AG04450 (cell line): ENCODE data around the gene GPR119. TPM values are rescaled to one million over a fixed set of nuclear protein-coding genes. Genes with fewer than 3 reads are reported as not detected.

Source experiments
- CTCF ChIA-PET: fragments of 300-600, 350-600 bp; formaldehyde crosslinking; extraction: SDS; loops from one replicate; lab custom pipeline; 2022; ENCODE audit warnings: antibody characterized with exemption, inconsistent platforms; lab: Charles Lee
- POLR2A ChIA-PET: fragments of 350-600 bp; formaldehyde crosslinking; extraction: SDS; loops from one replicate; lab custom pipeline; 2021; ENCODE audit warnings: antibody characterized with exemption, inconsistent platforms; lab: Yijun Ruan, JAX
- DNase-seq: peaks from one replicate; pipeline ENCODE4 v3.0.0-alpha.2; 2011; ENCODE audit warnings: low read depth, low spot score
- H3K27ac ChIP-seq: one replicate; pipeline ENCODE4 v1.5.1; 2012; ENCODE audit warnings: low read depth, low read length, control low read depth
- H3K27me3 ChIP-seq: one replicate; pipeline ENCODE4 v1.6.0; 2012; ENCODE audit warnings: low read length; ENCODE audit not compliant: control insufficient read depth, insufficient read depth
- H3K4me3 ChIP-seq: 2 replicates; pipeline ENCODE4 v1.5.1; 2011; ENCODE audit warnings: mild to moderate bottlenecking, low read depth, low read length, control low read depth
- H3K9me3 ChIP-seq: 2 replicates; pipeline ENCODE4 v1.5.1; 2012; ENCODE audit warnings: low read length; ENCODE audit not compliant: control insufficient read depth, insufficient read depth
- polyA plus RNA-seq: library from polyadenylated mRNA; depleted of rRNA; stranded (reverse); fragments of >200 nt; gene quantifications from 2 replicates; pipeline ENCODE4 v1.2.3, GENCODE V29; 2011
- TF ChIP-seq, protein P1 (sequence below): IDR thresholded peaks from 2 replicates; pipeline ENCODE4 v1.5.1; 2011; ENCODE audit warnings: low read depth, low read length, control low read depth, inconsistent platforms

Gene GPR119
- polyA plus RNA-seq, 1 experiment, result not detected

DNA sequence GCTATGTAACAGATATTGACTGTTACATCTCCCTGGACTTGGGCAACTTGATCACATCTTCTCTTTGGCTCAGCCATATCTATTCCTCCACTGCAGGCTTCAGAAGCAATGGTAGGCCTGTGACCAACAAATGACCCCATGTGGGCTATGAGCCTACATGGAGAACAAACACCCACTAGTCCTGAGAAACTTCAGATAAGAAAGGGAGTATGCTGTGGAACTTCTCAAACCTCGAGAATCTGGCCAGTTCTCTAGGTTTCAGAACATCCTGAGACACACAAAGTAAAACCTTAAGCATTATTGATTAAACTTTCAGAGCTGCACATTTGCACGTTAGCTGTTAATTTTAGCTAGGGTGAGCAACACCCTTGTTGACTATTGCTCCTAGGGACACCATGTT is 32.6 kb upstream of the GPR119 start:
- ChIA-PET POLR2A (no interaction called here), CTCF (no interaction called here)
- DNase-seq, result no peak
- Histone ChIP-seq H3K9me3 (no peaks in the 10 kb centered on the region), H3K27me3 (no peaks in the 10 kb centered on the region), H3K27ac (no peak overlapping the region), H3K4me3 (no peak overlapping the region)
- TF ChIP-seq, protein P1, sequence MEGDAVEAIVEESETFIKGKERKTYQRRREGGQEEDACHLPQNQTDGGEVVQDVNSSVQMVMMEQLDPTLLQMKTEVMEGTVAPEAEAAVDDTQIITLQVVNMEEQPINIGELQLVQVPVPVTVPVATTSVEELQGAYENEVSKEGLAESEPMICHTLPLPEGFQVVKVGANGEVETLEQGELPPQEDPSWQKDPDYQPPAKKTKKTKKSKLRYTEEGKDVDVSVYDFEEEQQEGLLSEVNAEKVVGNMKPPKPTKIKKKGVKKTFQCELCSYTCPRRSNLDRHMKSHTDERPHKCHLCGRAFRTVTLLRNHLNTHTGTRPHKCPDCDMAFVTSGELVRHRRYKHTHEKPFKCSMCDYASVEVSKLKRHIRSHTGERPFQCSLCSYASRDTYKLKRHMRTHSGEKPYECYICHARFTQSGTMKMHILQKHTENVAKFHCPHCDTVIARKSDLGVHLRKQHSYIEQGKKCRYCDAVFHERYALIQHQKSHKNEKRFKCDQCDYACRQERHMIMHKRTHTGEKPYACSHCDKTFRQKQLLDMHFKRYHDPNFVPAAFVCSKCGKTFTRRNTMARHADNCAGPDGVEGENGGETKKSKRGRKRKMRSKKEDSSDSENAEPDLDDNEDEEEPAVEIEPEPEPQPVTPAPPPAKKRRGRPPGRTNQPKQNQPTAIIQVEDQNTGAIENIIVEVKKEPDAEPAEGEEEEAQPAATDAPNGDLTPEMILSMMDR, result no peak

GRCh38 chrX:130416785-130417184 is 31.3 kb upstream of the GPR119 start:
- POLR2A ChIA-PET, result no interaction called here
- CTCF ChIA-PET, result no interaction called here

GRCh38 chrX:130415201-130415600 is 29.7 kb upstream of the GPR119 start:
- Histone ChIP-seq H3K4me3 (no peak overlapping the region), H3K27ac (no peak overlapping the region), H3K27me3 (no peaks in the 10 kb centered on the region), H3K9me3 (no peaks in the 10 kb centered on the region)
- POLR2A ChIA-PET, result no interaction called here
- no peak for DNase-seq
- CTCF ChIA-PET, result interaction anchor here (0.9 kb wide), 1 partner anchor 502 kb away, joined by 4 read pairs; no protein-coding TSS in a partner anchor
- TF ChIP-seq, protein P1, result no peak

More at GRCh38 chrX:130416785-130417184, 31.3 kb upstream of the GPR119 start:
- Histone ChIP-seq H3K4me3 (no peak overlapping the region), H3K9me3 (no peaks in the 10 kb centered on the region), H3K27ac (no peak overlapping the region), H3K27me3 (no peaks in the 10 kb centered on the region)
- DNase-seq, result no peak
- TF ChIP-seq, protein P1, result no peak

- no peak overlapping the region for H3K4me3 ChIP-seq
- no peak overlapping the region for H3K27ac ChIP-seq
- no peak for DNase-seq
- H3K27me3 ChIP-seq, result no peaks in the 10 kb centered on the region
- ChIA-PET POLR2A (no interaction called here), CTCF (interaction anchor here (0.9 kb wide), 1 partner anchor 502 kb away, joined by 4 read pairs; no protein-coding TSS in a partner anchor)
- TF ChIP-seq, protein P1, result no peak
- H3K9me3 ChIP-seq, result no peaks in the 10 kb centered on the region
These were observed 29.3 kb upstream of the GPR119 start for GRCh38 chrX:130414800-130415199.

GRCh38 chrX:130413415-130413814 is 27.9 kb upstream of the GPR119 start:
- POLR2A ChIA-PET, result no interaction called here
- H3K27ac ChIP-seq, result no peak overlapping the region
- TF ChIP-seq, protein P1, result no peak
- no peak overlapping the region for H3K4me3 ChIP-seq
- CTCF ChIA-PET, result interaction anchor here (0.5 to 1.2 kb wide), 2 partner anchors 20 to 1222 kb away, joined by 5 to 7 read pairs; no protein-coding TSS in a partner anchor
- H3K27me3 ChIP-seq, result no peaks in the 10 kb centered on the region
- no peaks in the 10 kb centered on the region for H3K9me3 ChIP-seq
- DNase-seq, result no peak
